PC-3 (cell line): ENCODE data around the gene DENND6A.

ENCODE experiments used
- EZH2 ChIP-seq: fragments of 300-600 bp; sonication (generic); IDR thresholded peaks from one replicate; pipeline ENCODE4 v1.6.1; 2017; ENCODE audit warnings: antibody characterized with exemption, mild to moderate bottlenecking, low read length; ENCODE audit not compliant: unreplicated experiment
- EZH2phosphoT487 ChIP-seq: fragments of 300-600 bp; sonication (generic); IDR thresholded peaks from 2 replicates; pipeline ENCODE4 v1.6.1; 2018; ENCODE audit warnings: mild to moderate bottlenecking, antibody characterized with exemption, low read length, borderline replicate concordance
- TF ChIP-seq, protein P1 (sequence below): fragments of 300-600 bp; sonication (generic); conservative IDR thresholded peaks from 2 replicates; pipeline ENCODE4 v1.5.1; 2017; ENCODE audit warnings: antibody characterized with exemption, low read depth, mild to moderate bottlenecking, low read length

DNA sequence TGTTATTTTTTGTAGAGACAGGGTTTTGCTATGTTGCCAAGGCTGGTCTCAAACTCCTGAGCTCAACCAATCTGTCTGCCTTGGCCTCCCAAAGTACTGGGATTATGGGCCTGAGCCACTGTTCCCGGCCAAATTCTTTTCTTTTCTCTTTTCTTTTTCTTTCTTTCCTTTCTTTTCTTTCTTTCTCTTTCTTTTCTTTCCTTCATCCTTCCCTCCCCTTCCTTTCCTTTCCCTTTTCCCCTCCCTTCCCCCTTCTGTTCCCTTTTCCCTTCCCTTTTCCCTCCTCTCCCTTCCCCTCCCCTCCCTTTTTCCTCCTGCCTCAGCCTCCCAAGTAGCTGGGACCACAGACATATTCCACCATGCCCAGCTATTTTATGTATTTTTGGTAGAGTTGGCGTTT, 92.7 kb downstream of the DENND6A start:
- TF ChIP-seq, protein P1, sequence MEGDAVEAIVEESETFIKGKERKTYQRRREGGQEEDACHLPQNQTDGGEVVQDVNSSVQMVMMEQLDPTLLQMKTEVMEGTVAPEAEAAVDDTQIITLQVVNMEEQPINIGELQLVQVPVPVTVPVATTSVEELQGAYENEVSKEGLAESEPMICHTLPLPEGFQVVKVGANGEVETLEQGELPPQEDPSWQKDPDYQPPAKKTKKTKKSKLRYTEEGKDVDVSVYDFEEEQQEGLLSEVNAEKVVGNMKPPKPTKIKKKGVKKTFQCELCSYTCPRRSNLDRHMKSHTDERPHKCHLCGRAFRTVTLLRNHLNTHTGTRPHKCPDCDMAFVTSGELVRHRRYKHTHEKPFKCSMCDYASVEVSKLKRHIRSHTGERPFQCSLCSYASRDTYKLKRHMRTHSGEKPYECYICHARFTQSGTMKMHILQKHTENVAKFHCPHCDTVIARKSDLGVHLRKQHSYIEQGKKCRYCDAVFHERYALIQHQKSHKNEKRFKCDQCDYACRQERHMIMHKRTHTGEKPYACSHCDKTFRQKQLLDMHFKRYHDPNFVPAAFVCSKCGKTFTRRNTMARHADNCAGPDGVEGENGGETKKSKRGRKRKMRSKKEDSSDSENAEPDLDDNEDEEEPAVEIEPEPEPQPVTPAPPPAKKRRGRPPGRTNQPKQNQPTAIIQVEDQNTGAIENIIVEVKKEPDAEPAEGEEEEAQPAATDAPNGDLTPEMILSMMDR: no peak
- TF ChIP-seq EZH2 (no peak), EZH2phosphoT487 (no peak)
